Adrenal gland (tissue), 12 donors: ENCODE data around the gene PAM16. TPM values are rescaled to one million over a fixed set of nuclear protein-coding genes. Genes with fewer than 3 reads are reported as not detected.

Source experiments
- DNase-seq, 7 donors: peaks; one replicate each; pipeline ENCODE4 v3.0.0-alpha.2; 2019 to 2020
- H3K27ac ChIP-seq, 5 donors: fragments of 200-600 bp; sonication (generic) in 4 of 5; 1 replicate in 3 of 5; 2 replicates in 2 of 5; pipeline versions ENCODE4 v1.5.1 to v1.8.0; 2016 to 2020; ENCODE audit warnings: mild to moderate bottlenecking in 1 of 5
- H3K27me3 ChIP-seq: fragments of 200-600 bp; 2 replicates; pipeline ENCODE4 v1.8.0; 2021
- H3K36me3 ChIP-seq, 2 donors: fragments of 200-600 bp; replicated peaks in 1 of 2; 1 replicate in 1 of 2; 2 replicates in 1 of 2; pipeline versions ENCODE4 v1.5.1 to v1.8.0; 2018 to 2022
- H3K4me1 ChIP-seq, 2 donors: fragments of 200-600 bp; replicated peaks in 1 of 2; 1 replicate in 1 of 2; 2 replicates in 1 of 2; pipeline versions ENCODE4 v1.5.1 to v1.8.0; 2018 to 2021
- H3K4me3 ChIP-seq, 4 donors: fragments of 200-600 bp; sonication (generic) in 3 of 4; one replicate each; pipeline ENCODE4 v1.5.1; 2016 to 2018
- H3K9me3 ChIP-seq, 3 donors: fragments of 200-600 bp; sonication (generic) in 1 of 3; replicated peaks in 1 of 3; 1 replicate in 2 of 3; 2 replicates in 1 of 3; pipeline versions ENCODE4 v1.5.1 to v1.8.0; 2016 to 2021
- CTCF ChIP-seq, 6 experiments: fragments of 450-650 bp in 4 of 6; fragments of 200-600 bp in 2 of 6; sonication (generic) in 1 of 6; IDR thresholded peaks; 1 replicate in 5 of 6; 2 replicates in 1 of 6; pipeline versions ENCODE4 v1.5.1 to v1.8.0; 2016 to 2021; ENCODE audit warnings: antibody characterized with exemption in 6 of 6, mild to moderate bottlenecking in 2 of 6, moderate library complexity in 1 of 6
- POLR2A ChIP-seq, 2 donors: fragments of 450-650 bp; IDR thresholded peaks; one replicate each; pipeline ENCODE4 v1.6.1; 2017; ENCODE audit warnings: antibody characterized with exemption in 2 of 2, mild to moderate bottlenecking in 2 of 2, moderate library complexity in 1 of 2
- WGBS, 4 donors: extraction: QIAGEN DNeasy Blood & Tissue Kit in 2 of 4; methylation state at CpG; one replicate each; pipeline versions ENCODE4 v1.1.5 to v1.1.7; 2013 to 2017; 5-methylcytosine and 5-hydroxymethylcytosine counted together
- intact Hi-C, 2 donors: fragments of 100-400 bp; cut with DNase I; formaldehyde crosslinking; loops; one replicate each; pipeline versions ENCODE4 v1.14.1 to v1.15.0; 2022 to 2023
- polyA plus RNA-seq, 3 donors: library from polyadenylated mRNA; stranded (reverse); fragments of 200-250 nt in 2 of 3; fragments of 350-450 nt in 1 of 3; fragmentation: Illumina TruSeq in 1 of 3; extraction: RNeasy Lipid Tissue Mini Kit (QIAGEN cat#74804) in 1 of 3; gene quantifications; one replicate each; pipeline ENCODE4 v1.2.3, GENCODE V29; 2013 to 2014
- total RNA-seq, 9 donors: library from RNA; depleted of rRNA in 4 of 9; stranded (reverse); fragments of >200 nt in 4 of 9; fragments of 120-200 nt in 1 of 9; fragmentation: NEBNext Ultra II Directional in 1 of 9; extraction: Animal tissue kit (Norgen Biotek cat#: 25700) in 1 of 9; gene quantifications; one replicate each; pipeline versions ENCODE4 v1.1.0 to v1.2.4, GENCODE V29; 2013 to 2023
- donor health status: healthy with polysubstance abuse.
- donor health status: Bipolar disorder and iron deficiency.
- donor health status: DM: yes; HTN: yes; CAD: no.
- donor health status: DM: no; HTN: no; CAD: no.
- donor health status: DM: no; HTN: no; CAD: no.
- donor health status: DM: yes; HTN: yes; CAD: no.

The PAM16 gene
- total and polyA plus RNA-seq, 12 donors, result 25.0 to 310 (median 55.3) TPM

DNA sequence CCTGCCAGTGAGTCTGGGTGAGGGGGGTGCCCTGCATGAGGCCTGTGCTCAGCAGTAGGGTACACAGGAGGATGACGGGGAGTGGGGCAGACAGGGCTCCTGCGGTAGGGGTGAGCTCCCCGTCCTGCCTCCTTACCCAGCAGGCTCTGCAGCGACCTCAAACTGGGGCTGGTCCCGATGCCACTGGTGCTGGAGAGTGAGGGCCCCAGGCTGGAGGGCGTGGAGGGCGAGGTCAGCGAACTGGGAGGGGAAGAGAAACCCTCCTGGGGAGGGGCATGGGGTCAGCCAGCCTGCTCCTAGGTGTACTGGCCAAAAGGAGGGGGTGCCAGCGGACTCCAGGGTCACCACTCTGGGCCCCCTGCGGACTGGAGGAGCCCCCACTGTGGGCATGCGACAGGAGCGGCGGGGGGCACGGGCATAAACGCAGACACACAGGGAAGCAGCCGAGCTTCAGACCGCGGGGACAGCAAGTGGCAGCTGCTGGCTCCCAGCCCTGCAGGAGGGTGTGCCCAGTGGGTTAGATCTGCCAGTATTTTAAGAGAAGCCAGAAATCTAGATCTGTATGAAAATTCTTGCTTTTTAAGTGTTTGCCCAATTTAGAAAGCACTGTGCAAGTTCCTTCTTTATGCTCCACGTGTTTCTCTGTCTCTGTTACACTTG lies 11.5 kb upstream of the PAM16 start:
- Histone ChIP-seq H3K4me3 (no peak overlapping the region), H3K36me3 (peaks cover 0 to 9% of the 10 kb centered on the region in 2 donors), H3K4me1 (no peaks in the 10 kb centered on the region), H3K27me3 (no peaks in the 10 kb centered on the region), H3K9me3 (no peaks in the 10 kb centered on the region), H3K27ac (no peak overlapping the region)
- intact Hi-C loops, result no loop called here
- no peak for DNase-seq
- WGBS, 4 donors, result 76 to 88% (median 82%) methylated on average over 11 to 19 of the region's 19 CpGs
- TF ChIP-seq POLR2A (IDR thresholded peaks at IDR 0.05) (no peak), CTCF (IDR thresholded peaks at IDR 0.05) (no peak)

DNA sequence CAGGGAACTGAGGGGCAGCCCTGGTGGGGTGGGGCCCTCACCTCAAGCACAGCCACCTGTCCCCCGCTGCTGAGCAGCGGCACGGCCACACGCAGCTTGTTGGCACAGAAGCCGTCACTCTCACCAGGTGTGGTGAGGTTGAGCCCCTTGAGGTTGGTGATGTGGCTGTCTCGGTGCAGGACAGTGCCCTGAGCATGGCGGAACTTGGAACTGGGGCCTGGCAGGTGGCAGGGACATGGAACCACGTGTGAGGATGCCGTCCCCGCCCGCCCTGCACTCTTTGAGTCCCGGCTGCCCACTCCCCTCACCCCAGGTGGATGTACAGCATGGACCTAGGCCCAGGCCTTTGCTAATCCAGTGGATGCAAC lies 10.8 kb upstream of the PAM16 start:
- intact Hi-C loops, result loop anchor here in 1 of 2 donors (2.0 kb wide), 1 partner anchor 41 kb away; no protein-coding TSS in a partner anchor
- DNase-seq, result no peak
- 87 to 95% (median 93%) methylated on average over 3 to 12 of the region's 12 CpGs; no CpG with 5 or more reads in 1 of the 4 donors for WGBS, 4 donors

DNA sequence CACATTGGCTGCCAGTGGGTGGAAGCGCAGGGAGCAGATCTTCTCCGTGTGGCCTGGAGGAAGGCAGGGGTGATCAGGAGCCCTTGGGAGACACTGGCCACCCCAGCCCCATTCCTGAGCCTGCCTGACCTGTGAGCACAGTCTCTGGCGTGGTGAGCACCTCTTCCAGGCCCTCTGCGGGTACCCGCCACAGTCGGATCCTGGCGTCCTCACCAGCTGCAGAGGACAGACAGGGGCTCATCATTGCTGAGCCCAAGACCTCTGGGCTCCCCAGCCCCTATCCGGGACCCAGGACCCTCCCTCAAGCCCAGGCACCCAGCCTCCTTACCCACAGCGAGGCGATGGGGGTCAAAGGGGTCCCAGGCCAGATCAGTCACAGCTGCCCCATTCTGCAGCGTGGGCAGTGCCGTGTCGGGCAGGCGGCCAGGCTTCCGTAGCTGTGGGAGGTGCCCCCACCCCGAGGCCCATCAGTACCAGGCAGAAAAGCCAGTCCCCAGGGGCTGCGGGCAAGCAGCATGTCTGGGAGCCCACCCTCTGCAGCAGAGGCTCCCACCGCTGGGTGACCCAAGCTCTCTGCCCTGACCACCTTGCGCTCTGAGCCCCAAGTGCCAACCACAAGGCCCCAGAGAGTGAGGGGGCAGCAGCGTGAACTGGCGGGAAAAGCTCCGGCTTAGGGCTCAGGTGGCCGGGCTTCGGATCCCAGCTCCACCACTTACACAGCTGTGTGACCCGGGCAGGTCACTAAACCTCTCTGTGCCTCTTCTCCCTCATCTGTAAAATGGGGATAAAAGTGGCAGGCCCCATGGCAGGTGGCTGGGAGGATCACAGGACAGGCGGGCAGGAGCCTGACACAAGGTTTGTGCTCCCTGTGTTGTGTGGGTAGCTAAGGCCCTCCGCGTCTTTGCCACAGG lies 10.2 kb upstream of the PAM16 start:
- Histone ChIP-seq H3K36me3 (peaks cover 0 to 13% of the 10 kb centered on the region in 2 donors), H3K4me3 (no peak overlapping the region), H3K27ac (no peak overlapping the region), H3K27me3 (no peaks in the 10 kb centered on the region), H3K9me3 (no peaks in the 10 kb centered on the region), H3K4me1 (no peaks in the 10 kb centered on the region)
- intact Hi-C loops, result loop anchor here in 1 of 2 donors (2.0 kb wide), 1 partner anchor 42 kb away; no protein-coding TSS in a partner anchor
- WGBS, 4 donors, result 94 to 97% (median 95%) methylated on average over 9 to 28 of the region's 28 CpGs
- no peak for DNase-seq
- no peak for TF ChIP-seq CTCF (IDR thresholded peaks at IDR 0.05)
- TF ChIP-seq POLR2A (IDR thresholded peaks at IDR 0.05), result no peak

More for the DNA sequence above, 10.8 kb upstream of the PAM16 start:
- Histone ChIP-seq H3K27me3 (no peaks in the 10 kb centered on the region), H3K4me1 (no peaks in the 10 kb centered on the region), H3K4me3 (no peak overlapping the region), H3K36me3 (peaks cover 0 to 11% of the 10 kb centered on the region in 2 donors), H3K9me3 (no peaks in the 10 kb centered on the region), H3K27ac (no peak overlapping the region)
- no peak for TF ChIP-seq POLR2A (IDR thresholded peaks at IDR 0.05)
- no peak for TF ChIP-seq CTCF (IDR thresholded peaks at IDR 0.05)

- no peaks in the 10 kb centered on the region for H3K27me3 ChIP-seq
- H3K36me3 ChIP-seq, result peaks cover 0 to 13% of the 10 kb centered on the region in 2 donors
- no peak overlapping the region for H3K27ac ChIP-seq
- WGBS, 4 donors, result 84 to 93% (median 91%) methylated on average over 8 to 11 of the region's 11 CpGs
- TF ChIP-seq POLR2A (IDR thresholded peaks at IDR 0.05), result no peak
- no peak for TF ChIP-seq CTCF (IDR thresholded peaks at IDR 0.05)
- H3K4me3 ChIP-seq, result no peak overlapping the region
- intact Hi-C loops, result loop anchor here in 1 of 2 donors (2.0 kb wide), 1 partner anchor 42 kb away; no protein-coding TSS in a partner anchor
- no peak for DNase-seq
- H3K9me3 ChIP-seq, result no peaks in the 10 kb centered on the region
- H3K4me1 ChIP-seq, result no peaks in the 10 kb centered on the region
Measured at GRCh38 chr16:4360538-4361021, 9.5 kb upstream of the PAM16 start.
